HepG2 (cell line): ENCODE data around the gene CLEC4D. TPM values are rescaled to one million over a fixed set of nuclear protein-coding genes. Genes with fewer than 3 reads are reported as not detected.

Experiments used
- ATAC-seq: fragments of 200-7000 bp; cut with Tn5 transposase; 3 replicates; pipeline ENCODE4 v1.9.1; 2020; ENCODE audit warnings: mild to moderate bottlenecking, moderate library complexity
- BruUV-seq: library from RNA; stranded (reverse); fragments of 400-500 nt; replicated peaks from 2 replicates; lab custom pipeline; 2021; lab: Mats Ljungman, UMichigan
- CTCF ChIA-PET: fragments of 300-600 bp; formaldehyde crosslinking; extraction: SDS; loops from one replicate; lab custom pipeline; 2021; ENCODE audit warnings: low total read pairs, inconsistent platforms, low intra/inter-chr PET ratio; lab: Yijun Ruan, JAX
- POLR2A ChIA-PET: fragments of 350-600 bp; sonication (Branson Sonifier 250); formaldehyde crosslinking; loops from one replicate; lab custom pipeline; 2020; ENCODE audit warnings: antibody characterized with exemption, inconsistent platforms; lab: Yijun Ruan, JAX
- DNase-seq: peaks from one replicate; pipeline ENCODE4 v3.0.0-alpha.2; 2015; ENCODE audit warnings: low spot score
- FAIRE-seq: peaks from 3 replicates; lab custom pipeline; 2011; peaks lifted over from hg19 to GRCh38; lab: Jason Lieb, UNC
- H2AFZ ChIP-seq: one replicate; pipeline ENCODE4 v1.6.1; 2011; ENCODE audit warnings: low read length, inconsistent platforms
- H3K27ac ChIP-seq: fragments of 300-600 bp; 3 replicates; pipeline ENCODE4 v1.8.0; 2011; ENCODE audit warnings: mixed run types, mild to moderate bottlenecking, mixed read lengths, low read length, inconsistent platforms; ENCODE audit not compliant: insufficient read depth; ENCODE audit errors: extremely low read length
- H3K27me3 ChIP-seq, 2 experiments: fragments of 200-600 bp in 1 of 2; 2 replicates in 1 of 2; 3 replicates in 1 of 2; pipeline versions ENCODE4 v1.6.0 to v1.8.0; 2011; ENCODE audit warnings: low read length in 2 of 2, mild to moderate bottlenecking in 2 of 2, moderate library complexity in 2 of 2, inconsistent platforms in 1 of 2; ENCODE audit not compliant: insufficient read depth in 2 of 2, control insufficient read depth in 1 of 2
- H3K36me3 ChIP-seq, 2 experiments: fragments of 200-600 bp in 1 of 2; replicated peaks in 1 of 2; 2 replicates in 1 of 2; 3 replicates in 1 of 2; pipeline versions ENCODE4 v1.5.1 to v1.8.0; 2011; ENCODE audit warnings: low read length in 2 of 2, inconsistent platforms in 1 of 2; ENCODE audit not compliant: insufficient read depth in 2 of 2, control insufficient read depth in 1 of 2
- H3K4me1 ChIP-seq: 2 replicates; pipeline ENCODE4 v1.5.1; 2012; ENCODE audit warnings: low read length, inconsistent platforms; ENCODE audit not compliant: insufficient read depth
- H3K4me2 ChIP-seq: 2 replicates; pipeline ENCODE4 v1.6.0; 2011; ENCODE audit warnings: low read depth, low read length, inconsistent platforms
- H3K4me3 ChIP-seq, 3 experiments: fragments of 200-600 bp in 1 of 3; sonication (generic), shearing (Covaris generic) in 1 of 3; replicated peaks in 1 of 3; 2 replicates each; pipeline ENCODE4 v1.5.1; 2011 to 2016; ENCODE audit warnings: low read length in 3 of 3, inconsistent platforms in 2 of 3, low read depth in 2 of 3, mild to moderate bottlenecking in 2 of 3, control low read depth in 1 of 3, mixed read lengths in 1 of 3; ENCODE audit not compliant: insufficient read depth in 1 of 3
- H3K79me2 ChIP-seq: one replicate; pipeline ENCODE4 v1.6.1; 2011; ENCODE audit warnings: low read length, inconsistent platforms; ENCODE audit not compliant: insufficient read depth
- H3K9ac ChIP-seq: 2 replicates; pipeline ENCODE4 v1.6.0; 2011; ENCODE audit warnings: mild to moderate bottlenecking, low read depth, low read length, inconsistent platforms; ENCODE audit not compliant: insufficient read depth
- H3K9me3 ChIP-seq: 2 replicates; pipeline ENCODE4 v1.5.1; 2012; ENCODE audit warnings: mild to moderate bottlenecking, low read length
- H4K20me1 ChIP-seq: 2 replicates; pipeline ENCODE4 v1.6.0; 2011; ENCODE audit warnings: inconsistent platforms, mild to moderate bottlenecking, low read length, moderate library complexity; ENCODE audit not compliant: insufficient read depth
- AKNA ChIP-seq: sonication (generic); formaldehyde crosslinking; IDR thresholded peaks from 2 replicates; pipeline ENCODE4 v1.4.0; 2020; ENCODE audit warnings: missing genetic modification reagents, borderline replicate concordance
- SRF ChIP-seq: IDR thresholded peaks from 2 replicates; pipeline ENCODE4 v1.6.1; 2011; ENCODE audit warnings: mild to moderate bottlenecking, low read depth, low read length, moderate library complexity
- in situ Hi-C: cut with HindIII; loops from 2 replicates; pipeline ENCODE4 v1.10.0; 2017; ENCODE audit warnings: low pct_unique_long_range_greater_than_20kb; ENCODE audit not compliant: extremely low pct_ligation_motif_present
- intact Hi-C: fragments of 100-400 bp; cut with micrococcal nuclease; formaldehyde crosslinking; loops from one replicate; pipeline ENCODE4 v1.10.0; 2022; ENCODE audit not compliant: unreplicated experiment
- polyA plus RNA-seq, 8 experiments: library from polyadenylated mRNA; depleted of rRNA in 3 of 8; stranded (reverse) in 7 of 8; unstranded in 1 of 8; fragments of >200 nt; fragmentation: Illumina TruSeq in 4 of 8; extraction: Trizol in 4 of 8; gene quantifications; 2 replicates each; pipeline versions ENCODE4 v1.2.1 to v1.2.3, GENCODE V29; 2011 to 2016; ENCODE audit warnings: low read depth in 4 of 8, missing spikeins in 1 of 8, mixed read lengths in 1 of 8; ENCODE audit not compliant: insufficient read depth in 1 of 8
- total RNA-seq, 5 experiments: library from RNA; depleted of rRNA; stranded (reverse); fragments of >200 nt; fragmentation: Illumina TruSeq; extraction: Trizol; gene quantifications; 2 replicates each; pipeline ENCODE4 v1.2.3, GENCODE V29; 2016; ENCODE audit warnings: low read depth in 1 of 5

The CLEC4D gene
- total and polyA plus RNA-seq, 2 of the 13 experiments (the other 11 are each of a cell fraction or from before 2014, with no cell fraction given) = not detected

DNA sequence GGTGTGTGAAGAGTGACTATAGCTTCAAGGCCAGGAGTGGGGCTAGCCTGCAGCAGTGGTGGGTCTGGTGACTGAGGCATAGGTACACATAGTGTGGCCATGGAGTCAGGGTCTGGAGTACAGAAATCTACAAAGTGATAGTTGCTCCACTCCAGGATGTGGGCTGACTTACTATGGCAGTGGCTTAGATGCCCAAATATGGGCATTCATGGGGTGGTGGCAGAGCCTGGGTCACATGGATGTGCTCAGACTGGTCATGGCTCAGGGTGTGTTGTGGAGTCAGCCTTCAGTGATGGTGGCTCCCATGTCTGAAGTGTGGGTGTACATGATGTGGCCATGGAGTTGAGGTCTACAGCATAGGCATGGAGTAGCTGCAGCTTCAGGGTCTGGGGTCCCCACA is 30.2 kb upstream of the CLEC4D start:
- Histone ChIP-seq H3K4me2 (no peak overlapping the region), H3K36me3 (no peaks in the 10 kb centered on the region), H2AFZ (no peak overlapping the region), H4K20me1 (no peaks in the 10 kb centered on the region), H3K4me3 (no peak overlapping the region), H3K4me1 (no peaks in the 10 kb centered on the region), H3K27ac (no peak overlapping the region), H3K9ac (no peak overlapping the region), H3K27me3 (no peaks in the 10 kb centered on the region), H3K9me3 (no peaks in the 10 kb centered on the region), H3K79me2 (no peaks in the 10 kb centered on the region)
- DNase-seq = no peak
- no peak for ATAC-seq
- intact Hi-C loops = no loop called here
- no peak for FAIRE-seq
- CTCF ChIA-PET = no interaction called here
- no TSS peak for BruUV-seq
- in situ Hi-C loops = no loop called here
- POLR2A ChIA-PET = no interaction called here
- TF ChIP-seq SRF (peak; percentile 45; the same call in 1 of the 2 replicates), AKNA (no peak)
